ENCODE data around the gene SRBD1. TPM values are rescaled to one million over a fixed set of nuclear protein-coding genes. Genes with fewer than 3 reads are reported as not detected.

SRBD1 gene
- total RNA-seq, 3 donors from 2014 or later: 21.1 to 30.2 (median 21.9) TPM

- Histone ChIP-seq H3K9me3 (no peaks in the 10 kb centered on the region), H3K4me3 (no peak overlapping the region), H3K27me3 (no peaks in the 10 kb centered on the region), H3K36me3 (no peaks in the 10 kb centered on the region), H3K27ac (no peak overlapping the region), H3K4me1 (no peaks in the 10 kb centered on the region)
- intact Hi-C loops (cut with DNase I; ENCODE audit: low total_unique reads): no loop called here
- TF ChIP-seq CTCF (IDR thresholded peaks at IDR 0.05) (no peak), POLR2A (IDR thresholded peaks at IDR 0.05) (no peak), POLR2AphosphoS5 (IDR thresholded peaks at IDR 0.05) (no peak)
- DNase-seq (ENCODE audit: low spot score in 2 of 2): no peak
Observed at GRCh38 chr2:45572979-45573378, 38.1 kb downstream of the SRBD1 start.

- Histone ChIP-seq H3K27me3 (no peaks in the 10 kb centered on the region), H3K4me3 (no peak overlapping the region), H3K27ac (no peak overlapping the region), H3K36me3 (no peaks in the 10 kb centered on the region), H3K9me3 (no peaks in the 10 kb centered on the region), H3K4me1 (no peaks in the 10 kb centered on the region)
- DNase-seq (ENCODE audit: low spot score in 2 of 2): no peak
- TF ChIP-seq POLR2A (IDR thresholded peaks at IDR 0.05) (no peak), CTCF (IDR thresholded peaks at IDR 0.05) (no peak), POLR2AphosphoS5 (IDR thresholded peaks at IDR 0.05) (no peak)
- intact Hi-C loops (cut with DNase I; ENCODE audit: low total_unique reads): no loop called here
Observed at GRCh38 chr2:45571940-45572339, 39.1 kb downstream of the SRBD1 start.

GRCh38 chr2:45570671-45571334 is 40.3 kb downstream of the SRBD1 start:
- Histone ChIP-seq H3K36me3 (no peaks in the 10 kb centered on the region), H3K4me3 (no peak overlapping the region), H3K9me3 (no peaks in the 10 kb centered on the region), H3K27ac (no peak overlapping the region), H3K27me3 (no peaks in the 10 kb centered on the region), H3K4me1 (no peaks in the 10 kb centered on the region)
- intact Hi-C loops (cut with DNase I; ENCODE audit: low total_unique reads): no loop called here
- no peak for DNase-seq (ENCODE audit: low spot score in 2 of 2)
- TF ChIP-seq POLR2AphosphoS5 (IDR thresholded peaks at IDR 0.05): no peak
- no peak for TF ChIP-seq POLR2A (IDR thresholded peaks at IDR 0.05)
- no peak for TF ChIP-seq CTCF (IDR thresholded peaks at IDR 0.05)

GRCh38 chr2:45568935-45569334 is 42.1 kb downstream of the SRBD1 start:
- no peaks in the 10 kb centered on the region for H3K27me3 ChIP-seq
- DNase-seq (ENCODE audit: low spot score in 2 of 2): no peak

More at GRCh38 chr2:45568935-45569334, 42.1 kb downstream of the SRBD1 start:
- no peak overlapping the region for H3K27ac ChIP-seq
- TF ChIP-seq CTCF (IDR thresholded peaks at IDR 0.05): no peak
- TF ChIP-seq POLR2A (IDR thresholded peaks at IDR 0.05): no peak
- TF ChIP-seq POLR2AphosphoS5 (IDR thresholded peaks at IDR 0.05): no peak
- H3K9me3 ChIP-seq: no peaks in the 10 kb centered on the region
- intact Hi-C loops (cut with DNase I; ENCODE audit: low total_unique reads): no loop called here
- no peaks in the 10 kb centered on the region for H3K36me3 ChIP-seq
- H3K4me3 ChIP-seq: no peak overlapping the region
- H3K4me1 ChIP-seq: no peaks in the 10 kb centered on the region

Measured in breast epithelium (tissue), 4 donors.